ENCODE results near the gene RBP5. TPM values are rescaled to one million over a fixed set of nuclear protein-coding genes. Genes with fewer than 3 reads are reported as not detected.

Gene RBP5
- total and polyA plus RNA-seq, 2 donors (not counting 1 experiment from before 2014, with no cell fraction given): 1.1 TPM; not detected in 1

DNA sequence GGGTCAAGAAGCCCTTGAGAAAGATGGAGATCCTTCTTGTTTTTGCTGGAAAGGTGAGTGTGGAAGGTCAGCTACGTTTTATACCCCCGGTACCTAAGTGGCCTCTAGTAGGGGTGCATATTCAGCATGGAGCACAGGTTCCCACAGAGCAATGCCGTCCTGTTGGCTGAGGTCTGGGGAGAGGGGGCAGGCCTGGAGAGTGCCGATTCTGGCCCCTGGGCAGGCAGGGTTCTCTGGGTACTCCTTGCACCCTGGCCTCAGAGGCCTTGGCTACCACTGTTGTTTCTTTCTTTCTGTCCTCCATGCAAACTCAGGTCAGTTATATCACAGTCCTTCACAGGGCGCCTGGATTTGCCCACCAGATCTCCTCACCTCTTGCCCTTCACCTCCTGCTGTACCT lies 8.5 kb downstream of the RBP5 start:
- H3K4me1 Mint-ChIP-seq: no peaks in the 10 kb centered on the region
- Histone ChIP-seq H3K9ac (ENCODE audit: low read length) (no peak overlapping the region), H3K4me1 (ENCODE audit: control insufficient read depth in 2 of 2, insufficient read depth in 2 of 2, low read length in 2 of 2) (no peaks in the 10 kb centered on the region)

DNA sequence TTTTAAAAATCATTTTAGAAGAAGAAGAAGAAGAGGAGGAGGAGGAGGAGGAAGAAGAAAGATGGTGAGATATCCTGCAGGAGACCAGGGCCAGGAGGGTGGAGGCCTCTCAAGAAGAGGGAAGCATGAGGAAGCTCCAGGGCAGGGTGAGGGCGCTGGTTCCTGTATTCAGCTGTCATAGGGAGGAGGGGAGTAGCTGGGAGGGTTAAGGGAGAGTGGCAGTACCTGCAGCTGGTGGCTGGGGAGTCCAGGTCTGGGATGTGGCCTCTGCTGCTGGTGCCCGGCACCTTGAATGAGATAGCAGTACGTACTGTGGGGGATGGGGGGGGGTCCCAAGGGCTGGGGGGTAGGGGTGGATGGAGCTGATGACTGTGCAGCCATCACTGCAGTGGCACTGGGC lies 9.8 kb downstream of the RBP5 start:
- Histone ChIP-seq H3K9me3 (ENCODE audit: control extremely low read depth in 1 of 3, control insufficient read depth in 2 of 3, insufficient read depth in 1 of 3, low read length in 2 of 3) (no peaks in the 10 kb centered on the region), H3K79me2 (ENCODE audit: control insufficient read depth, insufficient read depth, low read length) (no peaks in the 10 kb centered on the region), H3K27ac (ENCODE audit: low read length in 2 of 2) (no peak overlapping the region), H3K27me3 (replicated peaks in 1 of 4; ENCODE audit: control extremely low read depth in 1 of 4, control insufficient read depth in 3 of 4, insufficient read depth in 4 of 4, low read length in 3 of 4) (no peaks in the 10 kb centered on the region), H2AFZ (ENCODE audit: insufficient read depth, low read depth, low read length, poor library complexity, severe bottlenecking) (no peak overlapping the region), H4K20me1 (ENCODE audit: control insufficient read depth, insufficient read depth, low read length, poor library complexity, severe bottlenecking) (peaks cover 1% of the 10 kb centered on the region), H3K36me3 (replicated peaks in 1 of 2; ENCODE audit: control extremely low read depth in 1 of 2, control insufficient read depth in 1 of 2, extremely low read depth in 1 of 2, insufficient read depth in 2 of 2, low read length in 1 of 2) (peaks cover 0 to 30% of the 10 kb centered on the region in 2 experiments), H3K4me2 (replicated peaks; ENCODE audit: low read depth, low read length, poor library complexity, severe bottlenecking) (no peak overlapping the region), H3K9ac (ENCODE audit: low read length) (no peak overlapping the region), H3K4me3 (ENCODE audit: control extremely low read depth in 1 of 5, extremely low read depth in 1 of 5, insufficient read depth in 1 of 5, low read depth in 2 of 5, low read length in 4 of 5) (no peak overlapping the region), H3K4me1 (ENCODE audit: control insufficient read depth in 2 of 2, insufficient read depth in 2 of 2, low read length in 2 of 2) (no peaks in the 10 kb centered on the region)
- ATAC-seq (ENCODE audit: low read depth): no peak
- Mint-ChIP-seq H3K27me3 (no peaks in the 10 kb centered on the region), H3K9me3 (ENCODE audit: insufficient read depth) (no peaks in the 10 kb centered on the region), H3K27ac (no peak overlapping the region), H3K4me3 (no peak overlapping the region), H3K4me1 (no peaks in the 10 kb centered on the region)
- TF ChIP-seq, protein P1, sequence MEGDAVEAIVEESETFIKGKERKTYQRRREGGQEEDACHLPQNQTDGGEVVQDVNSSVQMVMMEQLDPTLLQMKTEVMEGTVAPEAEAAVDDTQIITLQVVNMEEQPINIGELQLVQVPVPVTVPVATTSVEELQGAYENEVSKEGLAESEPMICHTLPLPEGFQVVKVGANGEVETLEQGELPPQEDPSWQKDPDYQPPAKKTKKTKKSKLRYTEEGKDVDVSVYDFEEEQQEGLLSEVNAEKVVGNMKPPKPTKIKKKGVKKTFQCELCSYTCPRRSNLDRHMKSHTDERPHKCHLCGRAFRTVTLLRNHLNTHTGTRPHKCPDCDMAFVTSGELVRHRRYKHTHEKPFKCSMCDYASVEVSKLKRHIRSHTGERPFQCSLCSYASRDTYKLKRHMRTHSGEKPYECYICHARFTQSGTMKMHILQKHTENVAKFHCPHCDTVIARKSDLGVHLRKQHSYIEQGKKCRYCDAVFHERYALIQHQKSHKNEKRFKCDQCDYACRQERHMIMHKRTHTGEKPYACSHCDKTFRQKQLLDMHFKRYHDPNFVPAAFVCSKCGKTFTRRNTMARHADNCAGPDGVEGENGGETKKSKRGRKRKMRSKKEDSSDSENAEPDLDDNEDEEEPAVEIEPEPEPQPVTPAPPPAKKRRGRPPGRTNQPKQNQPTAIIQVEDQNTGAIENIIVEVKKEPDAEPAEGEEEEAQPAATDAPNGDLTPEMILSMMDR (IDR thresholded peaks at IDR 0.05): no peak
- TF ChIP-seq EZH2 (IDR thresholded peaks at IDR 0.05; ENCODE audit: borderline replicate concordance, insufficient read depth, low read depth, low read length, poor library complexity, severe bottlenecking): no peak
- CTCF ChIA-PET: interaction anchor here (0.9 to 1.3 kb wide), 2 partner anchors 10 to 154 kb away, joined by 3 read pairs; partner anchors contain the start of gene C1RL
- intact Hi-C loops (cut with micrococcal nuclease): no loop called here
- POLR2A ChIA-PET: no interaction called here
- no peak for DNase-seq
- WGBS (ENCODE audit: insufficient coverage): 92% methylated on average over 3 of the region's 3 CpGs

More for the DNA sequence above, 8.5 kb downstream of the RBP5 start:
- Mint-ChIP-seq H3K27ac (no peak overlapping the region), H3K4me3 (no peak overlapping the region), H3K9me3 (ENCODE audit: insufficient read depth) (no peaks in the 10 kb centered on the region), H3K27me3 (no peaks in the 10 kb centered on the region)
- no peaks in the 10 kb centered on the region for H3K27me3 ChIP-seq (replicated peaks in 1 of 4; ENCODE audit: control extremely low read depth in 1 of 4, control insufficient read depth in 3 of 4, insufficient read depth in 4 of 4, low read length in 3 of 4)
- ChIA-PET POLR2A (no interaction called here), CTCF (interaction anchor here (0.9 kb wide), 1 partner anchor 145 kb away, joined by 3 read pairs; no protein-coding TSS in a partner anchor)
- no peak overlapping the region for H3K27ac ChIP-seq (ENCODE audit: low read length in 2 of 2)
- WGBS (ENCODE audit: insufficient coverage): 99% methylated on average over 5 of the region's 5 CpGs
- H3K4me2 ChIP-seq (replicated peaks; ENCODE audit: low read depth, low read length, poor library complexity, severe bottlenecking): no peak overlapping the region
- H3K4me3 ChIP-seq (ENCODE audit: control extremely low read depth in 1 of 5, extremely low read depth in 1 of 5, insufficient read depth in 1 of 5, low read depth in 2 of 5, low read length in 4 of 5): no peak overlapping the region
- no peak overlapping the region for H2AFZ ChIP-seq (ENCODE audit: insufficient read depth, low read depth, low read length, poor library complexity, severe bottlenecking)
- TF ChIP-seq, protein P1 (IDR thresholded peaks at IDR 0.05): no peak
- no peak for TF ChIP-seq EZH2 (IDR thresholded peaks at IDR 0.05; ENCODE audit: borderline replicate concordance, insufficient read depth, low read depth, low read length, poor library complexity, severe bottlenecking)
- DNase-seq: no peak
- H4K20me1 ChIP-seq (ENCODE audit: control insufficient read depth, insufficient read depth, low read length, poor library complexity, severe bottlenecking): no peaks in the 10 kb centered on the region
- no peaks in the 10 kb centered on the region for H3K9me3 ChIP-seq (ENCODE audit: control extremely low read depth in 1 of 3, control insufficient read depth in 2 of 3, insufficient read depth in 1 of 3, low read length in 2 of 3)
- no peak for ATAC-seq (ENCODE audit: low read depth)
- no peaks in the 10 kb centered on the region for H3K79me2 ChIP-seq (ENCODE audit: control insufficient read depth, insufficient read depth, low read length)
- peaks cover 0 to 20% of the 10 kb centered on the region in 2 experiments for H3K36me3 ChIP-seq (replicated peaks in 1 of 2; ENCODE audit: control extremely low read depth in 1 of 2, control insufficient read depth in 1 of 2, extremely low read depth in 1 of 2, insufficient read depth in 2 of 2, low read length in 1 of 2)
- intact Hi-C loops (cut with micrococcal nuclease): no loop called here
